ENCODE results near the gene WASL.
"Not testable (repeated sequence)": the region's sequence is repeated elsewhere in the genome, so short reads cannot be mapped to it uniquely, and the experiment has no call there.

The WASL gene

GRCh38 chr7:123768493-123768892, 19.7 kb upstream of the WASL start:
- DNase-seq (ENCODE audit: low read depth): no peak

DNA sequence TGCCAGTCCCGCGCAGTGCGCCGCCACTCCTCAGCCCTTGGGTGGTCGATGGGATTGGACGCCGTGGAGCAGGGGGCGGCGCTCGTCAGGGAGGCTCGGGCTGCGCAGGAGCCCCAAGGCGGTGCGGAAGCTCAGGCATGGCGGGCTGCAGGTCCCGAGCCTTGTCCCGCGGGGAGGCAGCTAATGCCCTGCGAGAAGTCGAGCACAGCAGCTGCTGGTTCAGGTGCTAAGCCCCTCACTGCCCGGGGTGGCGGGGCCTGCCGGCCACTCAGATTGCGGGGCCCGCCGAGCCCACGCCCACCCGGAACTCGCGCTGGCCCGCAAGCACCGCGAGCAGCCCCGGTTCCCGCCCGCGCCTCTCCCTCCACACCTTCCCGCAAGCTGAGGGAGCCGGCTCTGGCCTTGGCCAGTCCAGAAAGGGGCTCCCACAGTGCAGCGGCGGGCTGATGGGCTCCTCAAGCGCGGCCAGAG, 14.4 kb upstream of the WASL start:
- no peak for DNase-seq (ENCODE audit: low read depth)

- no peak for DNase-seq (ENCODE audit: low read depth)
Observed at GRCh38 chr7:123761729-123762128, 12.9 kb upstream of the WASL start.

GRCh38 chr7:123757095-123757494, 8.3 kb upstream of the WASL start:
- no peak for DNase-seq (ENCODE audit: low read depth)

DNA sequence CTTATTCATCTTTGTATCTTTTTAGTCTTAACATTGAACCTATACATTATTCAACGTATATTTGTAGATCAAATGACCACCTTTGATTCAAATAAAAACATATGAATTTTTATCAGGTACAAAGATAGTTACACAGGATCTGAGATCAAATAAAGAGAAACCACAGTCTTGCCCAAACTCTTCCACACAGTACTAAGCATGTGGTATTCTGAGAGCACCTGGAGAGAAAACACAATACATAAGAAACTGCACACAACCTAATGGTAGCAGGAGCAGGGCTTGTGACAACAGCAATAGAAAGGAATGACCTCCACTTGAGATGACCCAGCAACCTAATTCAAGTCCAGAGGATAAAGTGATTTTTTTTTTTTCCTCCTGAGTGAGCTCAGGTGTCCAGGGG, 6.5 kb upstream of the WASL start:
- no peak for DNase-seq (ENCODE audit: low read depth)

DNA sequence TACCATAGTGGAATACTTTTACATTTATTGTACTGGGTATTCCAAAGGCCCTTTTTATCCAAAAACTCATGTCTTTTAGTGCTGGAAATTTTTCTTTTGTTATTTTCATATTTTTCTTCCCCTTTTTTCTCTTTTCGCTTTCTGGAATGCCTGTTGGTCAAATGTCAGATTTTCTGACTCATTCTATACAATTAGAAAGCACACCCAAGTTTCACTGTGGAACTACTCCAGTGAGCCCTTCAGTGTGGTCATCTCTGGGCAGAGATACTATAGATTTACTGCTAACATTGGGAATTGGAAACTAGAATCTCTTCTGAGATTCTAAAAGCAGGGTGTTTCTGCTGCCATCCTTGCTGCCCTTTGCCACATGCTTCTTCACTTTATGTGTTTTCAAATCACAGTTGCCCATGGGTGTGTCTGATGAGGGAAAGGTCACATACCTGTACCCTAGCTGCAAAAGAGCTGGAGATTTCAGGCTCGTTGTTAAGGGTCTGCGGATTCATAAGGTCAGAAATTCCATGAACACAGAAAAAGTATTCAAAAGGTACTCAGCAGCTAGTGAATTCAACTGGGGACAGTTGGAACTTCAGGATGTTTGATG, 5.6 kb upstream of the WASL start:
- DNase-seq (ENCODE audit: low read depth): no peak

DNA sequence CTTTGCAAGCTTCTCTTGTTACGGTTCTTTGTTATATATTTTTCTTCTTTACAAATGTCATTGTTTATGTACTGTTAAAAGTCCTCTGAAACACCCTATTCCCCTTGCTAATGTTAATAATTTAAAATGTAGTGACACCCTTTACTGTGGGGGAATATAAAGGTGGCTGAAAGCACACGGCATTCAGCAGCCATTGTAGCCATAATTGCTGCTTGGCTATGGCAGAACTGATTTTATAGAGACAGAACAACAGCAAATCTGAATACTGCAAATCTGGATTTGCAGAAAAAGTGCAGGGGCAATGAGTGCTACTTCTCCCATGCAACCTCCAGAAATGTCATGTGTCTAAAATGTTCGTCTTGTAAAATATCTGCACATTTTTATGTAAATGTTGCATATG, 3.7 kb upstream of the WASL start:
- DNase-seq (ENCODE audit: low read depth): no peak

DNA sequence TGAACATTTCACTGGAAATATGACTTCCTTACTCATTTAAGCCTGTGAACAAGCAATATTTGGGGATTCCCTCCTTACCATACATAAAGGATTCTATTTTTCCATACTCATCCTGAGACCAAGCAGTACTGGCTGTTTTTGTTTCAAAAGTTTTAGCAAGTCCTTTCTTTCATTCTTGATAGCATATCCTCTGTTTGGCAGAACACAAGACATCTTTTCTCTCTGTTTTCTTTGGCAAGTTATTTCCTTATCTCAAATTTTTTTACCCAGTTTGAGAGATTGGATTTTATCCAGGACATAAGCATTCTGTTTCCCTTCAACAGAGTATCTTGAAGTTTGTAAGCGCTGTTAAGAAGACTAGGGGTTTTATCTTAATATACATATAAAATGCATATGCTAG, 3.0 kb upstream of the WASL start:
- no peak for DNase-seq (ENCODE audit: low read depth)

GRCh38 chr7:123750389-123751230, 1.8 kb upstream of the WASL start:
- no peak for DNase-seq (ENCODE audit: low read depth)

- peak; percentile 67 for DNase-seq (ENCODE audit: low read depth)
Observed at GRCh38 chr7:123749537-123749857, 694 bp upstream of the WASL start.

- peak; percentile 14 for DNase-seq (ENCODE audit: low read depth)
Observed at GRCh38 chr7:123748171-123748733, 551 bp downstream of the WASL start.

DNA sequence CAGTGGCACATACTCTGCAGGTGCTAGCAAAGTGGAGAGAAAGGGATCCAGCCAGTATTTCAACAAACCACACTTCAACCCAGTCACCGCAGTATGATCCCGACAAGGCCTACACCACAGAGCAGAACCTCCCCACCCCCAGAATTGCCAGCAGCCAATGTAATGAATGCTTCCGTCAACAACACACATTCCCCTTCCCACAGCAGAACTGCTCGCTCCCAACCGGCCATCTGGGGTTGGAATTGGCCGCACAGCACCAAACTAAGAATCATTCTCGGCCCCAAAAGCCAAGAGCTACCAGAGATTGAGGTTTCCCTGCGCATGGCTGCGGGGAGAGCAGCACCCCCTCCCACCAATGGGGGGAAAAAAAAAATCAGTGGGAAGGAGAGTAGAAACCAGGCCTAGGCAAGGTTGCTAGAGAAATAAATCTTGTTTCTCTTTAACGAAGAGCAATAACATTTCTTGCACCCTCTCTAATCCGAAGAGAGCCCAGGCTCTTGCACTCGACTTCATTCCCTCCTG, 1.1 kb downstream of the WASL start:
- peak; percentile 70 for DNase-seq (ENCODE audit: low read depth)

- no peak for DNase-seq (ENCODE audit: low read depth)
Observed at GRCh38 chr7:123746931-123747488, 1.8 kb downstream of the WASL start.

DNA sequence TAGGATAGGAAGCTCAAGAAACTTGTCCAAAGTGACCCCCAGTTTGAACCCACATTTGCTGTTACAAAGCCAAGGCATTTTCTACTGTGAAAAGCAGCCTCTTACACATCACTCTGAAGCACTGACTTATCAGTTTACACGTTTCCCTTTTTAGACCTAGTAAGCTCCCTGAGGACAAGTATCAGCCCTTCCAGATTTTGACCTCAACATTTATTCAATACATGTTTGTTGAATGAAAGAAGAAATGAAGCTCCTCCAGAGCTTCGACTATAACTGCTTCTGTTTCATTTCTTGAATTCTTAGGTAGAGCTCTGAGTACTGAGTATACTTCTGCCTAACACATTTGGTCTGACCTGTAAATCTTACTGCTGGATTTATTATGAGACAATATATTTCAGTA, 2.7 kb downstream of the WASL start:
- no peak for DNase-seq (ENCODE audit: low read depth)

GRCh38 chr7:123745437-123745836, 3.4 kb downstream of the WASL start:
- no peak for DNase-seq (ENCODE audit: low read depth)

GRCh38 chr7:123744416-123744815, 4.4 kb downstream of the WASL start:
- no peak for DNase-seq (ENCODE audit: low read depth)

DNA sequence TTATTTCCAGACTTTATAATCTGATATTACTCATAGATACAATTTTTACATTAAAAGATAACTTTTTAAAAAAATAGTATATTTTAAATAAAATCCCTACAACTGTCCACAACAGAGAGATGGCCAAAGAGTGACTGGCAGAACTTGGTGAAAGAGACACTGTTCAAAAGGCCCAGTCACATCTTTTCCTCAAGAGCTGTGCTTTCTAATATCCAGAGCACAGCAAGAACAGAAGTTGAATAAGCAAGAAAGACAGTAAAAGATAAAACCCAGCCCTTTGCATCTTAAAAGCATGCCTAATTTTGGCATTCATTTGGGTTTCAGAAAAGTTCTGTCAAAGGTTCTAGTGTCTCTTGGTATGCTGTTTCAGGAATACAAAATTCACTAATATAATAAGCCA, 6.9 kb downstream of the WASL start:
- DNase-seq (ENCODE audit: low read depth): no peak

- DNase-seq (ENCODE audit: low read depth): no peak
Observed at GRCh38 chr7:123738808-123739207, 10.0 kb downstream of the WASL start.

GRCh38 chr7:123738356-123738755, 10.4 kb downstream of the WASL start:
- no peak for DNase-seq (ENCODE audit: low read depth)

GRCh38 chr7:123737168-123737674, 11.6 kb downstream of the WASL start:
- DNase-seq (ENCODE audit: low read depth): not testable (repeated sequence)

GRCh38 chr7:123735539-123735938, 13.3 kb downstream of the WASL start:
- no peak for DNase-seq (ENCODE audit: low read depth)

DNA sequence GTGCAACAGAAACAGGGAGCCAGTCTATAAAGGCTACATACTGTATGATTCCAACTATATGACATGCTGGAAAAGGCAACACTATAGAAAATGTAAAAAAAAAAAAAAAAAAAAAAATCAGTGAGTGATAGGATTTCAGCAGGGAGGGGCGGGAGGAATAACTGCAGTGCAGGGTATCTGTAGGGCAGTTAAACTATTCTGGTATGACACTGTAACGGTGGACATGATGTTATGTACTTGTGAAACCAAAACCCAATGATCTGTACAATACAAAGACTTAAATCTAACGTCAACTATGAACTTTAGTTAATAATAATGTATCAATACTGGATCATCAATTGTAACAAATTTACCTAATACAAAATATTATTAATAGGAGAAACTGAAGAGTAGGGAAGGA, 14.3 kb downstream of the WASL start:
- no peak for DNase-seq (ENCODE audit: low read depth)
